ENCODE results near the gene GDF9. TPM values are rescaled to one million over a fixed set of nuclear protein-coding genes. Genes with fewer than 3 reads are reported as not detected.

The GDF9 gene
- total and polyA plus RNA-seq, 10 of the 15 experiments (the other 5 are each of a cell fraction or from before 2014, with no cell fraction given), result 0.11 to 1.5 (median 0.34) TPM

DNA sequence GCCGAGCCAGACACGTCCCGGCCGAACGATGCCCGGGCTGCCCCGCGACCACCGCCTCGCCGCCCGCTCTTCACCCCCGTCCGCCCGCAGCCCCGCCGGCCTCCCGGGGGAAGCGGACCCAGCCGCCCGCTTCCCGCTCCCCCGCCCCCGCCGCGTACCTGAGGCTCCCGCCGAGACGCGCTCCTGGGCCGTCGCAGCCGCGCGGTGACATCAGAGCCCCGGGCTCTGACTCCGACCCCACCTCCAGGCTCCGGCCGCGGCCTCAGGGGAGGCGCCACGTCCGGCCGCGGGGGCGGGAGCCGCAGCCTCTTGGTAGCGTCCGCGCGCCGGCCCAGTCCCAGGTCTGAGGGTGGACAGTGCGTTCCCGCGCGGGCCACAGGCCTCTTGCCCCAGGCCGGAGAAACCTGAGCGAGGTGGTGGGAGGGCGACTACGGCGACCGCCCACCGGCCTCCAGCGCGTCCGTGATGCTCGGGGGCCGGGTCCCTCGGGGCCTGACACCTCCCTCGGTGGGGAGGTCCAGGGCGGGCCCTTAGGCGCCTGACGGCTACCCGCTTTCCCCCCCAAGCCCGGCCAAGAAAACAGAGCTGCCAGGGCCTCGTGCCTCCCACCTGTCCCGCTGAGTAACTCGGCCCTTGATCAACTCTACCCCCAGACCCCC, 35.7 kb downstream of the GDF9 start, which contains the start of gene SHROOM1 (continued):
- TF ChIP-seq DPF2 (IDR thresholded peaks at IDR 0.05), result peak; percentile 60; the same call in 1 of the 2 replicates
- no peak for TF ChIP-seq ETV6 (conservative IDR thresholded peaks at IDR 0.05 in 1 of 2, IDR thresholded peaks at IDR 0.05 in 1 of 2; ENCODE audit: borderline replicate concordance in 1 of 2, low read depth in 1 of 2)
- TF ChIP-seq EGR1 (IDR thresholded peaks at IDR 0.05; ENCODE audit: borderline replicate concordance in 1 of 2, low read depth in 2 of 2, low read length in 2 of 2), result peak in 1 of 2 experiments; percentile 94; a peak in 2 of 3 replicates
- no peak for TF ChIP-seq MYC (IDR thresholded peaks at IDR 0.05; ENCODE audit: insufficient read depth, insufficient read length, insufficient replicate concordance, low read length, severe bottlenecking)
- no peak for TF ChIP-seq SIN3A (IDR thresholded peaks at IDR 0.05; ENCODE audit: low read depth, low read length)
- 0 out of 2 replicates have a peak, but pooled peaks have one; percentile 6 for TF ChIP-seq BACH1 (IDR thresholded peaks at IDR 0.05; ENCODE audit: borderline replicate concordance)

DNA sequence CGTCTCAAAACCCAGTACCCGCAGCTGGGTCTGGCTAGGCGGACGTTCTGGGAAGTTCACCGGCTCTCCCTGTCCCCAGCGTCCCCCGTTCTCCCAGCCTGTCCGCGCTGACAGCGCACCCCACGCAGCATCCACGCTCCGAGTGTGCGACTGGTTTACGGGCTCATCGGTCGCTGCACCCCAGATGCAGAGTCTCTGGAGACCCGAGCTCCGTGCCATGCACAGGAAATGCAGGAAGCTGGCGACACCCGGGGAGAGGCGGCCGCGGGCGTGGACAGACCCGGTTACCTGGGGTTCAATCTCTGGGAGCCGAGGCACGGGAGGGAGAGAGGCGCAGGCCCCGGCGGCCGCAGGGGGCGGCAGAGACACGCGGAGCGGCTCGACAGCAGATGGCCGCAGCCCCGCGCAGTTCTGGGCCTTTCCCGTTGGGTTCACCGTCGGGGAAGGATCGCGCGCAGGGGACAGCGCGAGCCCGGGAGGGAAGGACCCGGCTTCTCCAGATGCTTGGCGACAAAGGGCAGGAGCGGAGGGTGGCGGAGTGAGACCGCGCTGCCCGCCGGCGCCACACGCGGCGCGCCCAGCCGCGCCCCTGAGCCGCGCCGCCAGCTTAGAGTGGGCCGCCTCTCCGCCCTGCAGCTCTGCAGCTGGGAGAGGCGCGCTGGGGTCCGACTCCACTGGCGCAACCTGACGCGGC, 36.4 kb downstream of the GDF9 start:
- 1% methylated on average over 75 of the region's 75 CpGs for WGBS (ENCODE audit: insufficient coverage, insufficient replicate concordance, low lambda C conversion rate, missing lambda C conversion rate)
- POLR2A ChIA-PET, result interaction anchor here (0.9 to 1.1 kb wide), 2 partner anchors 36 to 37 kb away, joined by 3 read pairs; no protein-coding TSS in a partner anchor
- in situ Hi-C loops (cut with MboI), result loop anchor here (10.0 kb wide), 1 partner anchor 305 kb away; no protein-coding TSS in a partner anchor
- TF ChIP-seq, protein P1, sequence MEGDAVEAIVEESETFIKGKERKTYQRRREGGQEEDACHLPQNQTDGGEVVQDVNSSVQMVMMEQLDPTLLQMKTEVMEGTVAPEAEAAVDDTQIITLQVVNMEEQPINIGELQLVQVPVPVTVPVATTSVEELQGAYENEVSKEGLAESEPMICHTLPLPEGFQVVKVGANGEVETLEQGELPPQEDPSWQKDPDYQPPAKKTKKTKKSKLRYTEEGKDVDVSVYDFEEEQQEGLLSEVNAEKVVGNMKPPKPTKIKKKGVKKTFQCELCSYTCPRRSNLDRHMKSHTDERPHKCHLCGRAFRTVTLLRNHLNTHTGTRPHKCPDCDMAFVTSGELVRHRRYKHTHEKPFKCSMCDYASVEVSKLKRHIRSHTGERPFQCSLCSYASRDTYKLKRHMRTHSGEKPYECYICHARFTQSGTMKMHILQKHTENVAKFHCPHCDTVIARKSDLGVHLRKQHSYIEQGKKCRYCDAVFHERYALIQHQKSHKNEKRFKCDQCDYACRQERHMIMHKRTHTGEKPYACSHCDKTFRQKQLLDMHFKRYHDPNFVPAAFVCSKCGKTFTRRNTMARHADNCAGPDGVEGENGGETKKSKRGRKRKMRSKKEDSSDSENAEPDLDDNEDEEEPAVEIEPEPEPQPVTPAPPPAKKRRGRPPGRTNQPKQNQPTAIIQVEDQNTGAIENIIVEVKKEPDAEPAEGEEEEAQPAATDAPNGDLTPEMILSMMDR (IDR thresholded peaks at IDR 0.05 in 2 of 3, conservative IDR thresholded peaks at IDR 0.05 in 1 of 3; ENCODE audit: control insufficient read depth in 2 of 3, extremely low read depth in 1 of 3, insufficient read depth in 1 of 3, low read depth in 3 of 3, low read length in 3 of 3), result peak; percentile 84 to 94 (median 89)
- TF ChIP-seq CBX3 (IDR thresholded peaks at IDR 0.05; ENCODE audit: borderline replicate concordance, low read depth), result no peak
- no peak for TF ChIP-seq TCF7 (IDR thresholded peaks at IDR 0.05; ENCODE audit: borderline replicate concordance)
- TF ChIP-seq IKZF2 (IDR thresholded peaks at IDR 0.05), result 0 out of 4 replicates have a peak, but pooled peaks have one; percentile 17 to 28
- TF ChIP-seq GATAD2B (conservative IDR thresholded peaks at IDR 0.05; ENCODE audit: low read depth), result peak; percentile 68
- TF ChIP-seq RUNX3 (IDR thresholded peaks at IDR 0.05; ENCODE audit: low read length), result peak; percentile 45; the same call in 1 of the 2 replicates
- TF ChIP-seq SMARCA5 (IDR thresholded peaks at IDR 0.05), result peak; percentile 98
- peak; percentile 32; the same call in 1 of the 2 replicates for TF ChIP-seq MXI1 (IDR thresholded peaks at IDR 0.05; ENCODE audit: low read depth, low read length)
- peak; percentile 91 for TF ChIP-seq LARP7 (IDR thresholded peaks at IDR 0.05)

More for the DNA sequence above, 36.4 kb downstream of the GDF9 start:
- SMC1A ChIA-PET (ENCODE audit: uncharacterized antibody, unreplicated experiment), result interaction anchor here (1.0 to 3.2 kb wide), 5 partner anchors 34 to 238 kb away, joined by 3 to 16 read pairs (median 4); partner anchors contain the start of genes AFF4, GDF9 and UQCRQ
- H3K4me3 ChIP-seq, result peak overlapping the region; percentile 59
- peaks cover 0 to 2% of the 10 kb centered on the region in 2 experiments; a peak in 2 of 4 replicates for H3K27me3 ChIP-seq (replicated peaks in 1 of 2; ENCODE audit: control insufficient read depth in 2 of 2, insufficient read depth in 2 of 2, low read length in 1 of 2)
- H3K9ac ChIP-seq (ENCODE audit: control insufficient read depth, insufficient read depth, low read length), result peak overlapping the region; percentile 48; the same call in 1 of the 2 replicates
- H3K4me2 ChIP-seq (ENCODE audit: control insufficient read depth, insufficient read depth), result peak overlapping the region; percentile 79
- no peak for FAIRE-seq
- H3K4me1 ChIP-seq (ENCODE audit: control insufficient read depth, insufficient read depth, low read length), result no peaks in the 10 kb centered on the region; the same call in 1 of the 2 replicates
- RAD21 ChIA-PET (ENCODE audit: unreplicated experiment), result interaction anchor here (0.6 to 2.4 kb wide), 4 partner anchors 10 to 53 kb away, joined by 3 to 13 read pairs (median 4); partner anchors contain the start of gene SOWAHA
- H3K36me3 ChIP-seq (ENCODE audit: control insufficient read depth in 2 of 2, insufficient read depth in 2 of 2, low read length in 1 of 2), result no peaks in the 10 kb centered on the region
- no peak for DNase-seq (ENCODE audit: low read depth, low spot score)
- peak overlapping the region; percentile 94 for H2AFZ ChIP-seq (ENCODE audit: control insufficient read depth, low read depth, low read length)
- intact Hi-C loops (cut with micrococcal nuclease; ENCODE audit: unreplicated experiment), result loop anchor here (1.0 to 2.0 kb wide), 2 partner anchors 37 to 53 kb away; partner anchors contain the start of genes GDF9 and UQCRQ
- peak overlapping the region; percentile 18; the same call in 1 of the 2 replicates for H3K27ac ChIP-seq (ENCODE audit: control insufficient read depth, insufficient read depth)
- no peaks in the 10 kb centered on the region for H3K9me3 ChIP-seq (replicated peaks; ENCODE audit: control insufficient read depth, insufficient read depth, low read length)
- no peaks in the 10 kb centered on the region for H3K79me2 ChIP-seq (ENCODE audit: control insufficient read depth, insufficient read depth, low read length)
- ATAC-seq, result peak; percentile 90
- CTCF ChIA-PET, result interaction anchor here (0.5 to 6.0 kb wide), 14 partner anchors 10 to 696 kb away, joined by 3 to 46 read pairs (median 3); partner anchors contain the start of genes GDF9 and UQCRQ
- BruUV-seq (replicated peaks), result no TSS peak
- no peaks in the 10 kb centered on the region for H4K20me1 ChIP-seq (ENCODE audit: control insufficient read depth, insufficient read depth)

All from GM12878 (cell line).